Endodermal cell (in vitro differentiated cells): ENCODE measurements around the gene FBXW11. TPM values are rescaled to one million over a fixed set of nuclear protein-coding genes. Genes with fewer than 3 reads are reported as not detected.

Experiments used
- DNase-seq: peaks from one replicate; pipeline ENCODE4 v3.0.0-alpha.2; 2017
- H3K27ac ChIP-seq: 2 replicates; pipeline ENCODE4 v1.5.1; 2013; ENCODE audit warnings: mild to moderate bottlenecking, low read depth, low read length, moderate library complexity
- H3K27me3 ChIP-seq: 2 replicates; pipeline ENCODE4 v1.6.1; 2013; ENCODE audit warnings: mild to moderate bottlenecking, low read length, moderate library complexity; ENCODE audit not compliant: insufficient read depth, control insufficient read depth, poor library complexity, severe bottlenecking
- H3K36me3 ChIP-seq: 2 replicates; pipeline ENCODE4 v1.7.0; 2013; ENCODE audit warnings: mild to moderate bottlenecking, low read length, moderate library complexity; ENCODE audit not compliant: control insufficient read depth, insufficient read depth
- H3K4me1 ChIP-seq: one replicate; pipeline ENCODE4 v1.7.0; 2013; ENCODE audit warnings: low read length; ENCODE audit not compliant: control insufficient read depth, insufficient read depth
- H3K4me3 ChIP-seq: 2 replicates; pipeline ENCODE4 v1.5.1; 2013; ENCODE audit warnings: mild to moderate bottlenecking, low read length, moderate library complexity
- H3K9ac ChIP-seq: 2 replicates; pipeline ENCODE4 v1.6.1; 2013; ENCODE audit warnings: mild to moderate bottlenecking, low read length, moderate library complexity; ENCODE audit not compliant: poor library complexity, severe bottlenecking; ENCODE audit errors: extremely low read depth
- H3K9me3 ChIP-seq: 2 replicates; pipeline ENCODE4 v1.6.1; 2013; ENCODE audit warnings: mild to moderate bottlenecking, low read length, moderate library complexity; ENCODE audit not compliant: control insufficient read depth
- H3K27ac Mint-ChIP-seq: 2 replicates; pipeline ENCODE4 v1.8.0; 2020; ENCODE audit warnings: mixed read lengths
- H3K27me3 Mint-ChIP-seq: 2 replicates; pipeline ENCODE4 v1.8.0; 2021; ENCODE audit warnings: mild to moderate bottlenecking, mixed read lengths; ENCODE audit not compliant: insufficient read depth
- H3K36me3 Mint-ChIP-seq: 2 replicates; pipeline ENCODE4 v1.8.0; 2020; ENCODE audit warnings: low read depth, mixed read lengths
- H3K4me1 Mint-ChIP-seq: 2 replicates; pipeline ENCODE4 v1.8.0; 2020; ENCODE audit warnings: mixed read lengths
- H3K4me3 Mint-ChIP-seq: 2 replicates; pipeline ENCODE4 v1.8.0; 2020; ENCODE audit warnings: mild to moderate bottlenecking, moderate library complexity, mixed read lengths
- H3K9me3 Mint-ChIP-seq: 2 replicates; pipeline ENCODE4 v1.8.0; 2020; ENCODE audit warnings: mild to moderate bottlenecking, mixed read lengths
- CTCF ChIP-seq: fragments of 200-600 bp; sonication (generic); conservative IDR thresholded peaks from 2 replicates; pipeline ENCODE4 v1.5.0; 2021; ENCODE audit warnings: antibody characterized with exemption, mild to moderate bottlenecking
- WGBS, 2 experiments: methylation state at CpG; one replicate each; pipeline versions ENCODE4 v1.1.5 to v1.1.7; 2013; ENCODE audit warnings: missing lambda C conversion rate in 2 of 2, mixed read lengths in 1 of 2; ENCODE audit not compliant: insufficient coverage in 1 of 2, insufficient read length in 1 of 2; 5-methylcytosine and 5-hydroxymethylcytosine counted together
- total RNA-seq, 2 donors: library from RNA; stranded (reverse); fragmentation: NEBNext Ultra II Directional in 1 of 2; extraction: Animal tissue kit (Norgen Biotek cat#: 25700) in 1 of 2; gene quantifications; 2 replicates in 1 of 2; 3 replicates in 1 of 2; pipeline ENCODE4 v1.2.1, GENCODE V29; 2021

Gene FBXW11
- total RNA-seq, 2 donors from 2014 or later = 42.2 to 49.4 TPM

- peaks cover 14% of the 10 kb centered on the region for H3K9me3 Mint-ChIP-seq
- H3K27ac Mint-ChIP-seq = no peak overlapping the region
- Histone ChIP-seq H3K9ac (no peak overlapping the region), H3K4me1 (no peaks in the 10 kb centered on the region), H3K36me3 (no peaks in the 10 kb centered on the region), H3K4me3 (no peak overlapping the region), H3K27ac (no peak overlapping the region), H3K27me3 (no peaks in the 10 kb centered on the region), H3K9me3 (peaks cover 8% of the 10 kb centered on the region)
- peaks cover 4% of the 10 kb centered on the region for H3K4me1 Mint-ChIP-seq
- WGBS, 2 experiments = 74 to 90% methylated on average over 4 to 7 of the region's 7 CpGs
- TF ChIP-seq CTCF = no peak
- no peak overlapping the region for H3K4me3 Mint-ChIP-seq
- no peak for DNase-seq
- H3K36me3 Mint-ChIP-seq = peaks cover 7% of the 10 kb centered on the region
- no peaks in the 10 kb centered on the region for H3K27me3 Mint-ChIP-seq
Measured at GRCh38 chr5:171835066-171835465, 171.4 kb downstream of the FBXW11 start.

GRCh38 chr5:171834461-171834860 is 172.0 kb downstream of the FBXW11 start:
- WGBS, 2 experiments = 89% methylated on average over 2 of the region's 2 CpGs; no CpG with 5 or more reads in 1 of the 2 experiments
- H3K4me1 ChIP-seq = no peaks in the 10 kb centered on the region
- Mint-ChIP-seq H3K9me3 (peaks cover 15% of the 10 kb centered on the region), H3K36me3 (peaks cover 6% of the 10 kb centered on the region), H3K4me1 (peaks cover 4% of the 10 kb centered on the region), H3K27me3 (no peaks in the 10 kb centered on the region), H3K27ac (no peak overlapping the region), H3K4me3 (no peak overlapping the region)
- H3K9me3 ChIP-seq = peaks cover 8% of the 10 kb centered on the region
- no peak overlapping the region for H3K9ac ChIP-seq
- no peaks in the 10 kb centered on the region for H3K27me3 ChIP-seq
- no peak for TF ChIP-seq CTCF
- H3K36me3 ChIP-seq = no peaks in the 10 kb centered on the region
- no peak overlapping the region for H3K4me3 ChIP-seq
- H3K27ac ChIP-seq = no peak overlapping the region
- DNase-seq = no peak

GRCh38 chr5:171832775-171833174 is 173.7 kb downstream of the FBXW11 start:
- H3K4me3 ChIP-seq = no peak overlapping the region
- H3K4me1 Mint-ChIP-seq = peaks cover 4% of the 10 kb centered on the region

More at GRCh38 chr5:171832775-171833174, 173.7 kb downstream of the FBXW11 start:
- no peak overlapping the region for H3K4me3 Mint-ChIP-seq
- Histone ChIP-seq H3K9me3 (peaks cover 8% of the 10 kb centered on the region), H3K9ac (no peak overlapping the region), H3K27ac (no peak overlapping the region), H3K4me1 (no peaks in the 10 kb centered on the region), H3K27me3 (no peaks in the 10 kb centered on the region), H3K36me3 (no peaks in the 10 kb centered on the region)
- H3K27ac Mint-ChIP-seq = no peak overlapping the region
- peaks cover 6% of the 10 kb centered on the region for H3K36me3 Mint-ChIP-seq
- no peak for DNase-seq
- WGBS, 2 experiments = 75 to 83% methylated on average over 2 of the region's 2 CpGs
- TF ChIP-seq CTCF = no peak
- H3K9me3 Mint-ChIP-seq = peaks cover 15% of the 10 kb centered on the region
- no peaks in the 10 kb centered on the region for H3K27me3 Mint-ChIP-seq
